Vagina (tissue), 2 donors: ENCODE measurements around the gene PRDM5. TPM values are rescaled to one million over a fixed set of nuclear protein-coding genes. Genes with fewer than 3 reads are reported as not detected.

Source experiments
- DNase-seq, 2 donors: peaks; one replicate each; pipeline ENCODE4 v3.0.0-alpha.2; 2017; ENCODE audit errors: extremely low spot score in 2 of 2
- H3K27ac ChIP-seq: fragments of 200-600 bp; sonication (generic); one replicate; pipeline ENCODE4 v1.5.1; 2019
- H3K27me3 ChIP-seq: fragments of 200-600 bp; sonication (generic); one replicate; pipeline ENCODE4 v1.5.1; 2019
- H3K36me3 ChIP-seq, 2 donors: fragments of 200-600 bp; sonication (generic); one replicate each; pipeline ENCODE4 v1.5.1; 2017 to 2019
- H3K4me1 ChIP-seq: fragments of 200-600 bp; sonication (generic); one replicate; pipeline ENCODE4 v1.5.1; 2019
- H3K4me3 ChIP-seq, 2 donors: fragments of 200-600 bp; sonication (generic); 1 replicate in 1 of 2; 2 replicates in 1 of 2; pipeline ENCODE4 v1.5.1; 2016 to 2019
- H3K9me3 ChIP-seq: fragments of 200-600 bp; sonication (generic); one replicate; pipeline ENCODE4 v1.5.1; 2019
- POLR2A ChIP-seq, 2 donors: fragments of 450-650 bp; IDR thresholded peaks; one replicate each; pipeline ENCODE4 v1.6.1; 2017; ENCODE audit warnings: antibody characterized with exemption in 2 of 2, mild to moderate bottlenecking in 2 of 2, moderate library complexity in 2 of 2
- POLR2AphosphoS5 ChIP-seq, 2 donors: sonication (generic); formaldehyde crosslinking; IDR thresholded peaks; one replicate each; pipeline ENCODE4 v1.9.0; 2017; ENCODE audit warnings: antibody characterized with exemption in 2 of 2, mild to moderate bottlenecking in 2 of 2, low read depth in 1 of 2; ENCODE audit not compliant: insufficient read depth in 1 of 2
- intact Hi-C: fragments of 100-400 bp; cut with DNase I; formaldehyde crosslinking; loops from one replicate; pipeline ENCODE4 v1.15.1; 2023
- total RNA-seq: library from RNA; depleted of rRNA; stranded (reverse); fragments of >200 nt; gene quantifications from one replicate; pipeline ENCODE4 v1.2.3, GENCODE V29; 2016
- TF ChIP-seq, protein P1 (sequence below), 3 experiments: fragments of 450-650 bp in 2 of 3; fragments of 200-600 bp in 1 of 3; sonication (generic) in 1 of 3; IDR thresholded peaks; one replicate each; pipeline ENCODE4 v1.5.1; 2017 to 2019; ENCODE audit warnings: antibody characterized with exemption in 3 of 3, mild to moderate bottlenecking in 2 of 3, moderate library complexity in 2 of 3

PRDM5 gene
- total RNA-seq, 1 donor from 2014 or later, result 15.2 TPM

DNA sequence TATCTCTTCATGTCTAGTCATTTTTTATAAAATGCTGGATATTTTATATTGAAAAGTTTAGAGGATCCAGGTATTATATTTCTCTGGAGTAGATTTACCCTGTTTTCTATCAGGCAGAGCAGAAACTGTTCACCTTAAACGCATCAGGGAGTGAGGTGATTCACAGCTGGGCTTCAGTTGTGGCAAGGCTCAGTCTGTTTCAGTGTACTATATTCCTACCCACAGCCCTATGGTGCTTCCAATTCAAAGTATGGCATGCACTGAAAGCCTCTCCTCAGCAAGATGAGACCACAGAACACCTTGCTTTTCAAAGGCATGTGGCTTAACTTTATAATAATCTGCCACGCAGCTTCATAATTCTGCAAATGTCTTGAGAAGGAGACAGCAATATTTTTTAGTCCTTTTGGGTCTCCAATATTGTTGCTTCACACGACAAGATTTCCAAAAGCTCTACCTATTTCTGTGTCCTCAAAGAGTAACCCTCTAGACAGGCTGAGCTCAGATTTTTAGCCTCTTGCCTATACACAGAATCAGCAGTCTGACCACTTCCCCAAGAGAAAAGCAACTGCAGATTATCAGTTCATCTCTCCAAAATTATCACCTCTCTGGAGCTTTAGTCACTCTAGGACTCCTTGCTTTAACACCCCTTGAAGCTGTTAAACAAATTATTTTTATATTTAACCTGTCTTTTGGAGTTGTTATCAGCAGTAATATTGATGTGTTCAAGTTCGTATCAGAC is 24.4 kb downstream of the PRDM5 start:
- no peak for DNase-seq
- H3K27me3 ChIP-seq, result no peaks in the 10 kb centered on the region
- intact Hi-C loops, result no loop called here

DNA sequence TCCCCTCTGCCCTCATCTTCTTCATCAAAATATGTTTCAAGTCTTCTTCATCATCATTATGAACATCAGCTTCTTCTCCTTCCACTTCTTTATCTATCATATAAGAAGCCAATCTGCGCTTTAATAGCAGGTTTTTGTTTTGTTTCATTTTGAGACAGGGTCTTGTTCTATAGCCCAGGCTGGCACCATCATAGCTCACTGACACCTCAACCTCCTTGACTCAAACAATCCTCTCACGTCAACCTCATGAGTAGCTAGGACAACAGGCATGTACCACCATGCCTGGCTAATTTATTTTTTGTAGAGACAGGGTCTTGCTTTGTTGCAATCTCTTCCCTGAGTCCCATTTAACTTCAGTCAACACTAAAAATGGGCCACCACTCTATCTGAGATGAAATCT is 27.0 kb downstream of the PRDM5 start:
- TF ChIP-seq POLR2A (IDR thresholded peaks at IDR 0.05) (no peak), POLR2AphosphoS5 (IDR thresholded peaks at IDR 0.05; ENCODE audit: insufficient read depth in 1 of 2, low read depth in 1 of 2) (no peak)
- TF ChIP-seq, protein P1, sequence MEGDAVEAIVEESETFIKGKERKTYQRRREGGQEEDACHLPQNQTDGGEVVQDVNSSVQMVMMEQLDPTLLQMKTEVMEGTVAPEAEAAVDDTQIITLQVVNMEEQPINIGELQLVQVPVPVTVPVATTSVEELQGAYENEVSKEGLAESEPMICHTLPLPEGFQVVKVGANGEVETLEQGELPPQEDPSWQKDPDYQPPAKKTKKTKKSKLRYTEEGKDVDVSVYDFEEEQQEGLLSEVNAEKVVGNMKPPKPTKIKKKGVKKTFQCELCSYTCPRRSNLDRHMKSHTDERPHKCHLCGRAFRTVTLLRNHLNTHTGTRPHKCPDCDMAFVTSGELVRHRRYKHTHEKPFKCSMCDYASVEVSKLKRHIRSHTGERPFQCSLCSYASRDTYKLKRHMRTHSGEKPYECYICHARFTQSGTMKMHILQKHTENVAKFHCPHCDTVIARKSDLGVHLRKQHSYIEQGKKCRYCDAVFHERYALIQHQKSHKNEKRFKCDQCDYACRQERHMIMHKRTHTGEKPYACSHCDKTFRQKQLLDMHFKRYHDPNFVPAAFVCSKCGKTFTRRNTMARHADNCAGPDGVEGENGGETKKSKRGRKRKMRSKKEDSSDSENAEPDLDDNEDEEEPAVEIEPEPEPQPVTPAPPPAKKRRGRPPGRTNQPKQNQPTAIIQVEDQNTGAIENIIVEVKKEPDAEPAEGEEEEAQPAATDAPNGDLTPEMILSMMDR (IDR thresholded peaks at IDR 0.05), result no peak
- Histone ChIP-seq H3K4me3 (no peak overlapping the region), H3K27ac (no peak overlapping the region), H3K27me3 (no peaks in the 10 kb centered on the region), H3K36me3 (no peaks in the 10 kb centered on the region), H3K4me1 (no peaks in the 10 kb centered on the region), H3K9me3 (no peaks in the 10 kb centered on the region)
- DNase-seq, result no peak
- intact Hi-C loops, result loop anchor here (1.0 kb wide), 1 partner anchor 13 kb away; no protein-coding TSS in a partner anchor

More for the DNA sequence above, 24.4 kb downstream of the PRDM5 start:
- no peak overlapping the region for H3K27ac ChIP-seq
- H3K9me3 ChIP-seq, result no peaks in the 10 kb centered on the region
- H3K4me3 ChIP-seq, result no peak overlapping the region
- no peaks in the 10 kb centered on the region for H3K4me1 ChIP-seq
- no peaks in the 10 kb centered on the region for H3K36me3 ChIP-seq
- TF ChIP-seq POLR2AphosphoS5 (IDR thresholded peaks at IDR 0.05; ENCODE audit: insufficient read depth in 1 of 2, low read depth in 1 of 2) (no peak), POLR2A (IDR thresholded peaks at IDR 0.05) (no peak)
- TF ChIP-seq, protein P1 (IDR thresholded peaks at IDR 0.05), result no peak

DNA sequence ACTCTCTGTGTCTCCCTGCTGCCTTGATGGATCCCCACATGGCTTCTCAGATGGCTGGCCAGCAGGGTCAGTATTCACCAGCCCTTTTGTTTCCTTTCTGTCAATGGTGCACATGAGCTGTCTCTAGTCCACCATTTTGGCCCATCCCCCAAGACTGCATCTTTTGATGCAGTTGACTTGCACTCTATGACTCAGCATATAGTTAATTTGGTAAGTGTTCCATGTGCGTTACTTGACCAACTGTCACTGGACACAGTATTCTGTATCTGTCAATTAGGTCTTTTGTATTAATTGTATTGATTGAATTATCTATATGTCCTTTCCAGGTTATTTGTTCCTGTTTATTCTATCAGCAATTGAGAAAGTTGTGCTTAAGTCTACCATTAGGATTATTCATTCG is 29.2 kb downstream of the PRDM5 start:
- H3K27me3 ChIP-seq, result no peaks in the 10 kb centered on the region
- no peak for TF ChIP-seq POLR2AphosphoS5 (IDR thresholded peaks at IDR 0.05; ENCODE audit: insufficient read depth in 1 of 2, low read depth in 1 of 2)
- no peak for TF ChIP-seq POLR2A (IDR thresholded peaks at IDR 0.05)
- TF ChIP-seq, protein P1 (IDR thresholded peaks at IDR 0.05), result no peak
- H3K27ac ChIP-seq, result no peak overlapping the region
- intact Hi-C loops, result no loop called here
- H3K4me3 ChIP-seq, result no peak overlapping the region
- H3K36me3 ChIP-seq, result no peaks in the 10 kb centered on the region
- no peaks in the 10 kb centered on the region for H3K9me3 ChIP-seq
- no peak for DNase-seq
- H3K4me1 ChIP-seq, result no peaks in the 10 kb centered on the region

DNA sequence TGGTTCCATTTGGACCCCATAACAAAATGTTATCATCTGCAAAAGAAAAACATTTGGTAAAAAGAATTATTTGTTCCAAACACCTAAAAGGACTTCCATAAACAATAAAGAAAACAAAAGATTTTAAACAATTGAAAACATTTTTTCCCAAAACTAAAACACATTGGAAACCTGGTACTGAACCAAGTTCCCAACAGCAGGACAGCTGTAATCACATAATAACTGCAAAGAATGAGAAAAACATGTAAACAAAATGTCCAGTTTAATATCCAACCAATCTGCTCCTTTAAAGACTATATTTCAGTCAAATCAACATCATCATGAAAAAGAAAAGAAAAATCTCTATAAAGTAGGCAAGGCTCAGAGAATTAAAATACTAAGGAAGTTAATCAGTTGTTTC is 36.3 kb downstream of the PRDM5 start:
- no peaks in the 10 kb centered on the region for H3K36me3 ChIP-seq
- DNase-seq, result no peak
- H3K27me3 ChIP-seq, result no peaks in the 10 kb centered on the region
- H3K4me3 ChIP-seq, result no peak overlapping the region
- no peak overlapping the region for H3K27ac ChIP-seq
- no peaks in the 10 kb centered on the region for H3K9me3 ChIP-seq
- no peaks in the 10 kb centered on the region for H3K4me1 ChIP-seq
- intact Hi-C loops, result no loop called here
- no peak for TF ChIP-seq POLR2AphosphoS5 (IDR thresholded peaks at IDR 0.05; ENCODE audit: insufficient read depth in 1 of 2, low read depth in 1 of 2)
- no peak for TF ChIP-seq POLR2A (IDR thresholded peaks at IDR 0.05)
- TF ChIP-seq, protein P1 (IDR thresholded peaks at IDR 0.05), result no peak

DNA sequence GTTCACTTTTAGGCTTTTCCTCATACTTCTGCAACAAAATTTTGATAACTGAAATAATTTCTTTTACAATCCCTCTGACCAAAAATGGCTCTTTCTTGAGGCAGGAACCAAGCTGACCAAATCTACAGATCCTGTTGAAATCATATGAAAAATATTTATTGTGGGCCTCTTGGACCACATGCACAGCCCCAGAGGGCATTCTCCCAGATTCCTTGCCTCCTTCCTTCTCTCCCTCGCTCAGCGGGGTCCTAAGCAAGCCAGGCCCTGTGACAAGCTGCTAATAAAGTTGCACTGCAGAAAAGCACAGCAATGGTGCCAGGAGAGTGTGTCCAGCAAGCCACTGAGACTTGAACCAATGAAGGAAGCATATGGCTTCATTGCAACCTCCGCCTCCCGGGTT is 40.7 kb downstream of the PRDM5 start:
- H3K4me3 ChIP-seq, result no peak overlapping the region
- H3K4me1 ChIP-seq, result no peaks in the 10 kb centered on the region
- H3K9me3 ChIP-seq, result no peaks in the 10 kb centered on the region
- H3K27ac ChIP-seq, result no peak overlapping the region
- no peaks in the 10 kb centered on the region for H3K36me3 ChIP-seq
- DNase-seq, result no peak
- no peaks in the 10 kb centered on the region for H3K27me3 ChIP-seq
- TF ChIP-seq, protein P1 (IDR thresholded peaks at IDR 0.05), result no peak
- no peak for TF ChIP-seq POLR2A (IDR thresholded peaks at IDR 0.05)
- TF ChIP-seq POLR2AphosphoS5 (IDR thresholded peaks at IDR 0.05; ENCODE audit: insufficient read depth in 1 of 2, low read depth in 1 of 2), result no peak
- intact Hi-C loops, result no loop called here
